HG03439 (cell line): ENCODE data around the gene KMT2E.
A peak's percentile ranks its signal among the peaks of the same experiment; 100 is the strongest.
"Not testable (repeated sequence)": the region's sequence is repeated elsewhere in the genome, so short reads cannot be mapped to it uniquely, and the experiment has no call there.

Experiments used
- ATAC-seq: cut with Tn5 transposase; IDR thresholded peaks from one replicate; pipeline ENCODE4 v1.9.1; 2021; ENCODE audit warnings: mild to moderate bottlenecking, moderate library complexity; ENCODE audit not compliant: unreplicated experiment

The KMT2E gene, protein sequence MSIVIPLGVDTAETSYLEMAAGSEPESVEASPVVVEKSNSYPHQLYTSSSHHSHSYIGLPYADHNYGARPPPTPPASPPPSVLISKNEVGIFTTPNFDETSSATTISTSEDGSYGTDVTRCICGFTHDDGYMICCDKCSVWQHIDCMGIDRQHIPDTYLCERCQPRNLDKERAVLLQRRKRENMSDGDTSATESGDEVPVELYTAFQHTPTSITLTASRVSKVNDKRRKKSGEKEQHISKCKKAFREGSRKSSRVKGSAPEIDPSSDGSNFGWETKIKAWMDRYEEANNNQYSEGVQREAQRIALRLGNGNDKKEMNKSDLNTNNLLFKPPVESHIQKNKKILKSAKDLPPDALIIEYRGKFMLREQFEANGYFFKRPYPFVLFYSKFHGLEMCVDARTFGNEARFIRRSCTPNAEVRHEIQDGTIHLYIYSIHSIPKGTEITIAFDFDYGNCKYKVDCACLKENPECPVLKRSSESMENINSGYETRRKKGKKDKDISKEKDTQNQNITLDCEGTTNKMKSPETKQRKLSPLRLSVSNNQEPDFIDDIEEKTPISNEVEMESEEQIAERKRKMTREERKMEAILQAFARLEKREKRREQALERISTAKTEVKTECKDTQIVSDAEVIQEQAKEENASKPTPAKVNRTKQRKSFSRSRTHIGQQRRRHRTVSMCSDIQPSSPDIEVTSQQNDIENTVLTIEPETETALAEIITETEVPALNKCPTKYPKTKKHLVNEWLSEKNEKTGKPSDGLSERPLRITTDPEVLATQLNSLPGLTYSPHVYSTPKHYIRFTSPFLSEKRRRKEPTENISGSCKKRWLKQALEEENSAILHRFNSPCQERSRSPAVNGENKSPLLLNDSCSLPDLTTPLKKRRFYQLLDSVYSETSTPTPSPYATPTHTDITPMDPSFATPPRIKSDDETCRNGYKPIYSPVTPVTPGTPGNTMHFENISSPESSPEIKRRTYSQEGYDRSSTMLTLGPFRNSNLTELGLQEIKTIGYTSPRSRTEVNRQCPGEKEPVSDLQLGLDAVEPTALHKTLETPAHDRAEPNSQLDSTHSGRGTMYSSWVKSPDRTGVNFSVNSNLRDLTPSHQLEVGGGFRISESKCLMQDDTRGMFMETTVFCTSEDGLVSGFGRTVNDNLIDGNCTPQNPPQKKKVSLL (N-terminal part only)

DNA sequence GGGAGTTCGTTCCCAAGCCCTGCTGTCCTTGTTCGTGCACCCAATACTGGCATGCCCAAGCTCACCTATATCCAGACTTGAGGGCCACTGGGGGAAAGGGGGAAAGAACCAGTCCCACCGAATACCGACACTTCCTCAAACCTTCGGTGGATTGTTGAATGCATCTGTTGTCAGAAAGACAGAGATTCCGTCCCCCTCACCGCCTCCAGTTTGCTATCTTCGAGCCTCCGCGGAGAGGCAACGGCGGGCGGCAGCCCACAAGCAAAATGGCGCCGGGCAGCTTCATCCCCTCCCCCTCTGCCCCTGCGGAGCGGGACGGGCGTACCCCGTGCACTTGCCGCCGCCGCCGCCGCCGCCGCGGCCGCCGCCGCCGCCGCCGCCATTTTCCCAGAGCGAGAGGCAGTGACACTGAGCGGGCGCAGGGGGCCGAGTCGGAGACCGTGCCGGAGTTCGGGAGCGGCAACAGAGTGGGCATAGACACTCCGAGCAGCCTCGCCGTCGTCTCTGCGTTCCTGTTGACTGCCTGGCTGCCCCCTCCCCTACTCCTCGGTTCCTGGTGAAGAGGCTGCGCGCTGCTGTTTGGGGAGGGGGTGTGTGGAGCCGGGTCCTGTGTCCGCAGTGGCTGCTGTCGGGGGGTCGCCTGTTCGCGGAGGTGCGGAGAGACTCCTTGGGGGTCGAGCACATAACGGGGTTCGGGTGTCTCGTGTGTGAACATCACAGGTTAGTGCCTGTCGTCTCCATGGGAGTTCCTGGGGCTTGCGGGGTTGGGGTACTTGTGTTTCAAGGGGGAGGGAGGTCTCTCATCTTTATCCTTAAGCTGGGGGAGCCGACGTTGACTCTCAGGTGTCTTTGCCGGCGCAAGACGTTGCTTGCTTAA, at the start of gene KMT2E:
TSS of gene KMT2E (plus strand) at position 390 of the 877 bp plus-strand sequence. CDS start 26,748 bp downstream, outside the sequence.
- peak; percentile 26 for ATAC-seq

DNA sequence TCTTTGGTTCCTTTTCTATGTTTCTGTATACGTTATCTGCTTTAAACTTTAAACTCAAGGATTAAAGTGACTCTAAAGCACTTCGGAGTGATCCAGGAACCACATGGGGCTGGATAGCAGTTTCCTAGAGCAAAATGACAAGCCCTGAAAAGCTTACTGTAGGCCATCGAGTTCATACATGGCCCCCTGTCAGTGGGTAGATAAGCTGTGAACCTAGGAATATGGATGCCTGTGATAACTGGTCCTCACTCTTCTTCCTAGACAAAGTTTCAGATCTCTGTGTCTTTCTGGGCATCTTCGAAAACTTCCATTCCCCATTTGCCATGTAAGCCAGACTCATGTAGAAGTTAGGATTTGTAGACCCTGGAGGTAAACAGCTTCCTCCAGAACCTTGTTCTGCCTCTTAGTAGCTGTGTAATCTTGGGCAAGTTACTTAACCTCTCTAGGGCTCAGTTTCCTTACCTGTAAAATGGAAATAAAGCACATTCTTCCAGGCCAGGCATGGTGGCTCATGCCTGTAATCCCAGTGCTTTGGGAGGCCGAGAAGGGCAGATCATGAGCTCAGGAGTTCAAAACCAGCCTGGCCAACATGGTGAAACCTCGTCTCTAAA, 49.3 kb upstream of the KMT2E start:
- ATAC-seq, result no peak

DNA sequence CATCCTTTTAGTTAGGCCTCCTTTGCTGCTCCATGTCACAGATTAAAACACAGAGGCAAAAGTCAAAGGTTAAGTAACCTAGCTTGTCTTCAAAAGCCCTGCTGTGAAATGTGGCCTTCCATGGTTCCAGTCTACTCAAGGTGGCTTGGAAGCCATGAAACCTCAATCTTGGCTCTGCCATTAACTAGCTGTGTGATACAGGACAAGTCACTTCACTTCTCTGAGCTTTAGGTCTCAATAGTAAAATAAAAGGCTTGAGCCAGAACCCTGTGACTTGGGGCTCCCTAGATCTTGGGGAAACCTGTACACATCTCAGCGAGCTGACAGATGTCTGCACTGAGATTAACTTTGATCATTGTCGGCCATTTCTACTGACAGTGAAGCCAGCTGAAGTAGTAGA, 48.0 kb upstream of the KMT2E start:
- no peak for ATAC-seq

DNA sequence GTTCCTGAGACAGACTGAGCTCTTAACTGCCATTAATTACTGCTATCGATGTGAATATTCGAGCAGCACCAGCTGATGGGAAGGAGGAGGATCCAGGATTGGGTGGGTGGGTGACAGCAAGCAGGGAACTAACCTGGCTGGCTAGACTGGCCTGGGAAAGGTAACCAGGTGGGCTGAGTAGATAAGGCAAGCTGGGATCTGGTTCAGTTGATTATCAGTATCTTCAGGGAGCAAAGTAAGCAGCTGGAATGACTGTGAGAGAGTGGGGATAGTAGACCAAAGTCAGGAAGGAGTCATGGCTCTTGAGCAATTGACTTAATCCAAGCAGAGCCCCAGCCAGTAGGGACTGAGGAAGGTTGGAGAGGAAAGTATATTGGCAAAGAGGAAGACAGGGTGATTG, 46.9 kb upstream of the KMT2E start:
- ATAC-seq, result no peak

DNA sequence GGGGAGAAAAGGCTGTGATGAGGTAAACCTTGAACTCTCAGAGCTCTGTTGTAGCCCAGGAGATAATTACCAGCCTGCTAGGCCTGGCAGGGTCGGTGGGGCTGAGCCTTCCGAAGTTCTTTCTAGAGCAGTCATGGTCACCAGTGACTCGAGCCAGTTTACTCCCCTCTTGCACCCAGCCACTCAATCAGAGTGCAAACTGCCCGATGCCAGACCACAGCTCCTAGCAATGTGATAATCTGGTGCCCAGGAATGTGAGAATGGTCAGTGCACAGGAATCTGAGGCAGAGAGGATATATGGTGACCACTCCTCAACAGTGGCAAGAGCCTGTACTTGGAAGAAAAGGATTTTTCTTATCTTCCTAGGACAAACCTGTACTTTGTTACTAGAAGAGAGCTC, 46.4 kb upstream of the KMT2E start:
- no peak for ATAC-seq

DNA sequence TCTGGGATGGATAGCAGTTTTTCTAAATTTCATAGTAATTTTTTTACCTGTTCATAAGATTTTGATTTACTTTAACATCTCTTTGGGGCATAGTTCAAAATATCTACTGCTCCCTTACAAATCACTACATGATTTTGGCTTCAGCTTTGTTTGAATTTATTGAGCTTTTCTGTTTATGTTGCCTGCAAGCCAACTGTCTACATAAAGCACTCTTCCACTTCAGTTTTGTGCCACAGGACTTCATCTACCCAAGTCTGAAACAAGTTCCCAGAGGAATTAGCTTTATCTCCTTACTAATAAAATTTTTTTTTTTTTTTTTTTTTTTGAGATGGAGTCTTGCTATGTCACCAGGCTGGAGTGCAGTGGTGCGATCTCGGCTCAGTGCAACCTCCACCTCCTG, 45.4 kb upstream of the KMT2E start:
- no peak for ATAC-seq

DNA sequence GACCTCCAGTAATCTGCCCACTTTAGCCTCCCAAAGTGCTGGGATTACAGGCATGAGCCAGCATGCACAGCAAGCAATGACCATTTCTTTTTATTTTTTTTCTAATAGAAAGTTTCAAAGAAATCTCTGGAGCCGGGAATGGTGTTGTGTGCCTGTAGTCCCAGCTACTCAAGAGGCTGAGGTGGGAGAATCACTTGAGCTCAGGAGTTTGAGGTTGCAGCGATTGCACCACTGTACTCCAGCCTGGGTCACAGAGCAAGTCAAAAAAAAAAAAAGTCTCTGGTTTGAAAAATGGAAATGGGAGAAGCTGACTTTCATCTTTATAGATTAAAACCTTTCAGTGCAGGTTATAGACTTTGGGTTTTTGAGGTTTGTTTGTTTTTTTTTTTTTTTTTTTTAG, 44.8 kb upstream of the KMT2E start:
- no peak for ATAC-seq

DNA sequence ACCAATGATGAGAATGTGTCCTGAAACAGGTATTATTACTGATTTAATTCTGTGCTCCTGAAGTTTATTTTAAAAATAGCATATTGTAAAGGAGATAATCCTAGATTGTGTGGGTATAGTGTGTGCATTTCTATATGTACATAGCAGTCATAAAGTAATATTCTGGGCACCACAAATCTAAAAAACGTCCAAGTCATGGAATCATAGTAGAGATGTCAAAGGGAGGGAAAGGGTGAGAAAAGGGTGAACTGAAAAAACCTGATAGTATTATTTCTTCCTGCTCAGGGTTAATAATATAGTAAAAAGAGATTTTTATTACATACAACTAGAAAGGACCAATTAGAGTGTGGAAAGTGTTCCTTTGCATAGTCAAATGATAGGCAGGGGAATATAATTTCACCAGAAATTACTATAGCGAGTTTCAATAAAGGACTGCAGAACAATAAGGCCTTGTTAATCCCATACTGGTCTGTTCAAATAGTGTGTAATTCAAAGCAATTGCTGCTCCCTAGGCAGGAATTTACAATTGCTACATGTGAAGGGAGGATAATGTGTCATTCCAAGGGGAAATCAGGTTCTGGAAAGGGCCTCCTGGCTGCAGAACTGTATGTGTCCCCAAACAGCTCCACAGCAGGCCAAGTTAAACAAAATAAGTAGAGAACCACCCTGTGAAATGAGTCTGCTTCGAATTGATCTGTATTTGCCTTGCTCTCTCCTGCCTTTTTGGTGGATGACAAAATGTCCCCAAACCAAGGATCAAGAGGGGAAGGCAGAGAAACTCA, 42.5 kb upstream of the KMT2E start:
- no peak for ATAC-seq

DNA sequence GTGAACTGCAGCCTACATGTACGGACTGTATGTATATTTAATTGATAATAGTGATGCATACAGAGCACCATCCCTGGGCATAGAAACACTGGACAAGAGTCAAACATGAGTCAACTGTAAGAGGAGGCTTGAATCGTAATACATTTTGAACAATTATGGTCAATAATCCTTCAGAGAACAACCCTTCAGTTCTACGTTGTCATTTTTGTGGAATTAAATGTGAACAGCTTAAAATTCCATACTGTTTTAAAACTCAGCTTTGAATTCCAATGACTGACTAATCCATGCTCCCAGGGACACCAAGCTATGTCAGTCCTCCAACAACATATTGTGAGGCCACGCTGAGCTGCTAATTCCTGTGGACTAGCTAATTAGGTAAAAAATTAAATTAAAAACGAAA, 41.5 kb upstream of the KMT2E start:
- ATAC-seq, result no peak

DNA sequence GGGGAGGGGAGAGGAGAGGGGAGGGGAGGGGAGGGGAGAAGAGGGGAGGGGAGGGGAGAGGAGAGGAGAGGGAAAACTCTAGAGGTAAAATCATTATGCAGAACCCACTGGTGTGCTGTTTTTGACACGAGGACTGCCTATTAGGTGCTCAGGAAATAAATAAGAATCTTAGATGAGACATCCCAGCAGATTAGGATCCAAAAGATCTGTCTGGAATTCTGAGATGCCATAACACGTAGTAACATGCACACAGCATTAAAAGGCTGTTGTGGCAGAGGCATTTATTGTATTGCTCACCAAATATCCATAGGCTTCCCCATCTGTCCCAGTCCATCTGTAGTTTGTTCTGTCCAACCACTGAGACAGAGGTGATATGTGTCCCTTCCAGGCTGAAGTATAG, 40.8 kb upstream of the KMT2E start:
- no peak for ATAC-seq

DNA sequence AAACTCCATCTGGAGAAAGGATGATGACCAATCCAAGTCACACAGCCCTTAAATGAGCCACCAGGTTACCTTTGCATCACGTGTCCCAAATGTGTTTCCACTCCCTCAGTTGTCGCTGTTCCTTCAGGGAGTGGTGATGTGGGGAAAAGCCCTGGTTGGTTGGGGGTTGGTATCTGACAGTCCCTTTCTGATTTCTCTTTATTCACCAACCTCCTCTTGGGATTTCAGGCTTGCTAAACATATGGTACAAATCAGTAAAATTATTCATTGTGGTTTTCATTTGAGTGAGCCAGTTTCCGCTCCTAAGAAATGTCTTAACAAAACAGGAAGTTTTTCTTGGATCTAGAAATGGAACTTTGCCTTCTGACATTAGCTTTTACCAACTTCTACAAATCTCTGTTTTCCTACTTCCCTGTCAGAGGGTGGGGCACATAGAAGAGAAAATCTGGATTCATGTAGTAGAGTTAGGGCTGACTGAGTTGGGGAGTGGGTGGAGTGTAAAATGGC, 40.0 kb upstream of the KMT2E start:
- ATAC-seq, result no peak

DNA sequence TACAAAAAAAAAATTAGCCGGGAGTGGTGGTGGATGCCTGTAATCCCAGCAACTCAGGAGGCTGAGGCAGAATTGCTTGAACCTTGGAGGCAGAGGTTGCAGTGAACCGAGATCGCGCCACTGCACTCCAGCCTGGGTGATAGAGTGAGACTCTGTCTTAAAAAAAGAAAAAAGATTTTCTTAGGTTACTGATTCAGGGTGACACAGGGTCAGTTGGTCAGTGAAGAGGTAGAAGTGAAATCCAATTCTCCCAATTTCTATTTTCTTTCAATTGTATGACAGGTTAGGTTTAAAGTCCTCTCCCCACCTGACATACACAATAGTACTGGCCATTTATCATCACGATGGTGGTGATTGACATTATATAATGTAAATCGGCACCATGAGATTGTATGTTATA, 38.5 kb upstream of the KMT2E start:
- not testable (repeated sequence) for ATAC-seq

DNA sequence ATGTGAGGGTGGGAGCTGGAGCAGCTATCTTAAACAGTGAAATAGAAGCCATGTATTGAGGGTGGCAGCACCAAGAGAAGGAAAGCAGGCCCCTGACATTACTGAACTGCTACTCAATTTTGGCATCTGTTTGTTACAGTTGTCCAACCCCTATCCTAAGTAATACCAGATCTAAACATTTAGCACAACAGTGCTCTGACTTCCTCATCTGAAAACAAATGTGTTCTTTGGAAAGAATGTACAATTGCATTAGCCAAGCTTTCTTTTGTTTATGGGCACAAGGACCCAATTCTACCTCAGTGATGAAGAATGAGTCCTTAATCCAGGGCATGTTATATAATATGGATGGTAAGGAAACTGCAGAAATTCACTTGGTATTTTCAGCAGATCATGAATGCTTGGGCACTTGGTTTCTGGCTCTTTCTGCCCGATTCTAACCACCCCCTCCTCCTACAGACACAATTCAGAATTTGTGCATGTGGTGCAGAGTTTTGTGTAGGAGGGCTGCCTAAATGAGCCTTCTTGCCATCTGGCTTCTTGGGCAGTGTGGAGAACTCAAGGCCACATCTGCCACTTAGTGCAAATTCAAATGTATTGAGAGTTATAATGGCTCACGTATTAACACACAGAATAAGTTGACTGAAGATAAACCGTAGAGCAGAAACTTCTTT, 36.9 kb upstream of the KMT2E start:
- ATAC-seq, result no peak

DNA sequence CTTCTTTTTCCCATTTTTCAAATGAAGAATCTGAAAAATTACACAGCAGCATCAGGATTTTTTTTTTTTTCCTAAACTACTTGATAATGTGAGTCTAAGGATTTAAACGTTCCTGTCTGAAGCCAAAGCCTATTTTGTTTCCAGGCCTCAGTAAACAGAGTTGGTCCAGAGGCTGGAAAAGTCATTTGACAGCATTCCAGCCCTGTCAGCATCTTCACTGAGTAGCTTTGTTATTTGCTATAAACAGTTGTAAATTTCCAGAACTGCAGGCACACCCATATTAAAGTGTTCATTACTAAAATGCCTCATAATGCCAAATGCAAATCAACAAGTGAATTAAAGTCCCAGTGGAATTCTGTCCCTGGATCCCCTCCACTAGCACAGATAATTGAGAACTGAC, 35.5 kb upstream of the KMT2E start:
- ATAC-seq, result no peak

DNA sequence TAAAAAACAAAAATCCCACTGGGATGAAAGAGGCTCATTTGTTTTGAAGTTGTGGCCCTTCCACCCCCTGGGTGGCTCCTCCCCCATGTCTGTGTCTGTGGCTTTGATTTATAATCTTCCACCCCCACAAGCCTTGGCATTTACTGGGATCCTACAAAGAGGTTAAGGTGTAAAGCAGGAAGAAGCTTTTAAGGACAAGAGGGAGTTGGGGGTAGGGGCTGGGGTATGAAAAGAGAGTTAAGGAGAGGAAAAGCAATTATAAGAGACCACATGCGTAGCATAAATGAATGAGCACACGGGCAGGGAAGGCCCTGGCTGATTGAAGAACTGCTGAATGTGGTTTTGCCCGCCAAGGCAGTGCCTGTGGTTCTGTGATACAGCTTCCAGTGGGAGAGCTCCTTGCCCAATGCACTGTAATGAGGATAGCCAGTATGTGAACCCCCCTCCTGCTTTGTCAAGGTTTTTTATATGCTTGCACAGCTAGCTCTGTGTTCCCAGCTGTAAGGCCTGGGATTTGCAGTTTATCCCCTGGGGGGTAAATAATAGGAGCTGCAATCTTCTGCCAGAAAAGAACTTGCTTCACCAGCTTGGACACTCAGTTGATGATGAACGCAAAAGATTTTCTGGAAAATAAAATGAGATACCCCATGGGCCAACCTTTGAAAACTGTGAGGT, 34.7 kb upstream of the KMT2E start:
- no peak for ATAC-seq

DNA sequence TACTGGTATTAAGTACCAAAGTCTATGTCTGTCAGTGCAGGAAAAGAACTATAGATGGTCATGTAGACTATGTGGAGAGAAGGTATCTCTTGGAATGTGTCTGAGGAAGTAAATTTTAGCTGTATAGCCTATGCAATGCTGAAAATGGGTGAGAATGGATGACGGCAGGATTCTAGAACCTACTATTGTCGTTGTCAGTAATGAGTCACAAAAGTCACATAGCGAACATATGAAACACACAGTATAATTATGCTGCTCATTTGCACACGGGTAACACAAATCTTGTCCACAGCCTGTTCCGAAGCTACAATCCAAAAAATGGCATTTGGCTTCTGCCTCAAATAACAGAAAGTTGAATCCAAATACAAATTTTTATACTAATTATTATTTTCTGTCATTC, 33.6 kb upstream of the KMT2E start:
- no peak for ATAC-seq

DNA sequence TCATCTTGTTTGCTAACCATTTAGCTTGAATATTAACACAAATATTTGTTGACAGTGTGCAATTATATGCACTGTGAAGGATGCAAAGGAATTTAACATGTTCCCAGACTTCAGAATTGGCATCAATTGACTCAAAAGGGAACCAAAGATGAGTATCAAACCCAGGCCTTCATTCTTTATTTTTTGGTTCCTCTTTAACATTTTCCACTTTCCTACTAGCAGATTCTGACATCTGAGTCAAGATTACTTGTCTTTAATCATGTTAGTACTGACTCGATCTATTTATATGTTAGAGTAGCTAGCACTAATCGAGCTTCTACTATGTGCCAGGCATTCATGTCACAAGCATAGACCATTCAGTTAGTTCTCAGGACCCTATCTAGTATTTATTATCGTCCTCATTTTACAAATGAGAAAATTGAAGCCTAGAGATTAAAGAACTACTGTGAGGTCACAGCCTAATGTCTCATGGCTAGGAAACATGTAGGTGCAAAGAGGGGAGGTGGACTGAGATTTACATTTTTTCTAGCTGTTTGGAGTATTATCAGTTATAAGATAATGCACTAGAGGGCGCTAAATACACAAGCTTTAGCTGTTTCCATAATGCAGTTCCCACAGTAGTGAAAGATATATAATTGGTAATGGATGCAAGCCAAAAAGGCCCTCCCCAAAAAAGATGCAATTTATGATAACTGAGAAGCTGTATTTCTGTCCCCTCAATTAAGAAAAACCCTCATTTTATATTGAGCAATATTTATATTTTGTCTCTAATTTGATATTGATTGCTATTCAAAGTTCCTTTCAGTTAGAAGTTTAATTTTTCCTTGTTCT, 32.9 kb upstream of the KMT2E start:
- peak; percentile 21 for ATAC-seq
